Vagina (tissue), 2 donors: ENCODE measurements around the gene PWWP2B.

Experiments used
- POLR2A ChIP-seq, 2 donors: fragments of 450-650 bp; IDR thresholded peaks; one replicate each; pipeline ENCODE4 v1.6.1; 2017; ENCODE audit warnings: antibody characterized with exemption in 2 of 2, mild to moderate bottlenecking in 2 of 2, moderate library complexity in 2 of 2
- POLR2AphosphoS5 ChIP-seq, 2 donors: sonication (generic); formaldehyde crosslinking; IDR thresholded peaks; one replicate each; pipeline ENCODE4 v1.9.0; 2017; ENCODE audit warnings: antibody characterized with exemption in 2 of 2, mild to moderate bottlenecking in 2 of 2, low read depth in 1 of 2; ENCODE audit not compliant: insufficient read depth in 1 of 2

GRCh38 chr10:132442636-132443035 is 45.6 kb downstream of the PWWP2B start:
- TF ChIP-seq POLR2AphosphoS5 (IDR thresholded peaks at IDR 0.05; ENCODE audit: insufficient read depth in 1 of 2, low read depth in 1 of 2) (no peak), POLR2A (IDR thresholded peaks at IDR 0.05) (no peak)
